WTC11 (cell line): ENCODE measurements around the gene RNF208. TPM values are rescaled to one million over a fixed set of nuclear protein-coding genes. Genes with fewer than 3 reads are reported as not detected.
A peak's percentile ranks its signal among the peaks of the same experiment; 100 is the strongest.

Source experiments
- ATAC-seq: fragments of 200-7000 bp; cut with Tn5 transposase; 2 replicates; pipeline ENCODE4 v1.10.0; 2021; ENCODE audit warnings: mild to moderate bottlenecking, moderate library complexity
- CTCF ChIA-PET: fragments of 300-600 bp; sonication (Branson Sonifier 250); formaldehyde crosslinking; loops from one replicate; lab custom pipeline; 2021; ENCODE audit warnings: antibody characterized with exemption; lab: Charles Lee
- POLR2A ChIA-PET: fragments of 350-600 bp; sonication (Branson Sonifier 250); formaldehyde crosslinking; loops from one replicate; lab custom pipeline; 2021; ENCODE audit warnings: antibody characterized with exemption; lab: Charles Lee
- DNase-seq: peaks from one replicate; pipeline ENCODE4 v3.0.0; 2021; ENCODE audit warnings: low spot score
- H3K27ac Mint-ChIP-seq: 2 replicates; pipeline ENCODE4 v1.8.0; 2021; ENCODE audit warnings: mixed read lengths
- H3K27me3 Mint-ChIP-seq: 2 replicates; pipeline ENCODE4 v1.8.0; 2021; ENCODE audit warnings: low read depth, mild to moderate bottlenecking, moderate library complexity, mixed read lengths
- H3K36me3 Mint-ChIP-seq: 2 replicates; pipeline ENCODE4 v1.8.0; 2021; ENCODE audit warnings: mixed read lengths
- H3K4me1 Mint-ChIP-seq: 2 replicates; pipeline ENCODE4 v1.8.0; 2022; ENCODE audit warnings: mixed read lengths
- H3K4me3 Mint-ChIP-seq: 2 replicates; pipeline ENCODE4 v1.8.0; 2021; ENCODE audit warnings: mild to moderate bottlenecking, moderate library complexity, mixed read lengths
- H3K9me3 Mint-ChIP-seq: 2 replicates; pipeline ENCODE4 v1.8.0; 2021; ENCODE audit warnings: mixed read lengths
- EMX1 ChIP-seq: fragments of 250-450 bp; sonication (Bioruptor Pico); IDR thresholded peaks from 2 replicates; pipeline ENCODE4 v1.8.0; 2021; ENCODE audit warnings: mild to moderate bottlenecking
- FOXK1 ChIP-seq: sonication (generic); formaldehyde crosslinking; IDR thresholded peaks from 2 replicates; pipeline ENCODE4 v1.8.0; 2022; ENCODE audit warnings: mild to moderate bottlenecking, moderate library complexity, missing genetic modification reagents
- GABPB1 ChIP-seq: sonication (generic); formaldehyde crosslinking; IDR thresholded peaks from 2 replicates; pipeline ENCODE4 v1.8.1; 2023; ENCODE audit warnings: mild to moderate bottlenecking, missing genetic modification reagents
- GRHL2 ChIP-seq: fragments of 250-450 bp; sonication (Bioruptor Pico); IDR thresholded peaks from 2 replicates; pipeline ENCODE4 v1.8.0; 2022; ENCODE audit warnings: mild to moderate bottlenecking, moderate library complexity; ENCODE audit not compliant: insufficient replicate concordance, severe bottlenecking
- GTF2I ChIP-seq: fragments of 250-450 bp; sonication (Bioruptor Pico); conservative IDR thresholded peaks from 2 replicates; pipeline ENCODE4 v1.4.0; 2021; ENCODE audit warnings: mild to moderate bottlenecking
- IRF2 ChIP-seq: sonication (generic); formaldehyde crosslinking; IDR thresholded peaks from 2 replicates; pipeline ENCODE4 v1.8.0; 2022; ENCODE audit warnings: low read depth, missing genetic modification reagents, borderline replicate concordance
- KAT7 ChIP-seq: sonication (generic); formaldehyde crosslinking; IDR thresholded peaks from 2 replicates; pipeline ENCODE4 v1.8.1; 2023; ENCODE audit warnings: missing genetic modification reagents, mild to moderate bottlenecking, borderline replicate concordance
- MXD4 ChIP-seq: fragments of 250-450 bp; sonication (Bioruptor Pico); IDR thresholded peaks from 2 replicates; pipeline ENCODE4 v1.8.0; 2021; ENCODE audit warnings: mild to moderate bottlenecking, moderate library complexity, borderline replicate concordance
- MYBL2 ChIP-seq: sonication (generic); formaldehyde crosslinking; IDR thresholded peaks from 2 replicates; pipeline ENCODE4 v1.8.1; 2023; ENCODE audit warnings: mild to moderate bottlenecking, moderate library complexity, missing genetic modification reagents
- OVOL2 ChIP-seq: fragments of 250-450 bp; sonication (Bioruptor Pico); IDR thresholded peaks from 2 replicates; pipeline ENCODE4 v1.9.0; 2021; ENCODE audit warnings: mild to moderate bottlenecking, borderline replicate concordance
- SP1 ChIP-seq: sonication (generic); formaldehyde crosslinking; conservative IDR thresholded peaks from 2 replicates; pipeline ENCODE4 v1.8.1; 2022; ENCODE audit warnings: missing genetic modification reagents
- TEAD1 ChIP-seq: sonication (generic); formaldehyde crosslinking; IDR thresholded peaks from 2 replicates; pipeline ENCODE4 v1.8.0; 2022; ENCODE audit warnings: mild to moderate bottlenecking, missing genetic modification reagents
- ZBTB21 ChIP-seq: sonication (generic); formaldehyde crosslinking; IDR thresholded peaks from 2 replicates; pipeline ENCODE4 v1.8.1; 2023; ENCODE audit warnings: mild to moderate bottlenecking, missing genetic modification reagents, borderline replicate concordance
- ZNF416 ChIP-seq: fragments of 250-450 bp; sonication (Bioruptor Pico); IDR thresholded peaks from 2 replicates; pipeline ENCODE4 v1.9.0; 2021; ENCODE audit warnings: mild to moderate bottlenecking, inconsistent platforms
- ZNF671 ChIP-seq: fragments of 250-450 bp; sonication (Bioruptor Pico); IDR thresholded peaks from 2 replicates; pipeline ENCODE4 v1.8.0; 2021; ENCODE audit warnings: mild to moderate bottlenecking
- total RNA-seq: library from RNA; stranded (reverse); gene quantifications from 3 replicates; pipeline ENCODE4 v1.2.3, GENCODE V29; 2021
- TF ChIP-seq, protein P1 (sequence below): fragments of 250-450 bp; sonication (Bioruptor Pico); IDR thresholded peaks from 2 replicates; pipeline ENCODE4 v1.9.0; 2021; ENCODE audit warnings: mild to moderate bottlenecking
- TF ChIP-seq, protein P2 (sequence below): fragments of 250-450 bp; sonication (Bioruptor Pico); IDR thresholded peaks from 2 replicates; pipeline ENCODE4 v1.9.0; 2021; ENCODE audit warnings: moderate library complexity, mild to moderate bottlenecking, inconsistent platforms, borderline replicate concordance
- TF ChIP-seq, protein P3 (sequence below): sonication (generic); formaldehyde crosslinking; IDR thresholded peaks from 2 replicates; pipeline ENCODE4 v1.8.1; 2022; ENCODE audit warnings: mild to moderate bottlenecking, missing genetic modification reagents, moderate library complexity, borderline replicate concordance
- TF ChIP-seq, protein P4 (sequence below): sonication (generic); formaldehyde crosslinking; IDR thresholded peaks from 2 replicates; pipeline ENCODE4 v1.8.0; 2023; ENCODE audit warnings: missing genetic modification reagents
- TF ChIP-seq, protein P5 (sequence below): fragments of 250-450 bp; sonication (Bioruptor Pico); IDR thresholded peaks from 2 replicates; pipeline ENCODE4 v2.1.2; 2022; ENCODE audit warnings: mild to moderate bottlenecking, moderate library complexity
- TF ChIP-seq, protein P6 (sequence below): sonication (generic); formaldehyde crosslinking; IDR thresholded peaks from 2 replicates; pipeline ENCODE4 v1.8.1; 2023; ENCODE audit warnings: mild to moderate bottlenecking, missing genetic modification reagents, moderate library complexity
- TF ChIP-seq, protein P7 (sequence below): sonication (generic); formaldehyde crosslinking; IDR thresholded peaks from 2 replicates; pipeline ENCODE4 v1.8.0; 2022; ENCODE audit warnings: missing genetic modification reagents
- TF ChIP-seq, protein P8 (sequence below): sonication (generic); formaldehyde crosslinking; IDR thresholded peaks from 2 replicates; pipeline ENCODE4 v1.8.1; 2022; ENCODE audit warnings: low read depth, missing genetic modification reagents, borderline replicate concordance

The RNF208 gene
- total RNA-seq, 1 experiment from 2014 or later, result 14.8 TPM

DNA sequence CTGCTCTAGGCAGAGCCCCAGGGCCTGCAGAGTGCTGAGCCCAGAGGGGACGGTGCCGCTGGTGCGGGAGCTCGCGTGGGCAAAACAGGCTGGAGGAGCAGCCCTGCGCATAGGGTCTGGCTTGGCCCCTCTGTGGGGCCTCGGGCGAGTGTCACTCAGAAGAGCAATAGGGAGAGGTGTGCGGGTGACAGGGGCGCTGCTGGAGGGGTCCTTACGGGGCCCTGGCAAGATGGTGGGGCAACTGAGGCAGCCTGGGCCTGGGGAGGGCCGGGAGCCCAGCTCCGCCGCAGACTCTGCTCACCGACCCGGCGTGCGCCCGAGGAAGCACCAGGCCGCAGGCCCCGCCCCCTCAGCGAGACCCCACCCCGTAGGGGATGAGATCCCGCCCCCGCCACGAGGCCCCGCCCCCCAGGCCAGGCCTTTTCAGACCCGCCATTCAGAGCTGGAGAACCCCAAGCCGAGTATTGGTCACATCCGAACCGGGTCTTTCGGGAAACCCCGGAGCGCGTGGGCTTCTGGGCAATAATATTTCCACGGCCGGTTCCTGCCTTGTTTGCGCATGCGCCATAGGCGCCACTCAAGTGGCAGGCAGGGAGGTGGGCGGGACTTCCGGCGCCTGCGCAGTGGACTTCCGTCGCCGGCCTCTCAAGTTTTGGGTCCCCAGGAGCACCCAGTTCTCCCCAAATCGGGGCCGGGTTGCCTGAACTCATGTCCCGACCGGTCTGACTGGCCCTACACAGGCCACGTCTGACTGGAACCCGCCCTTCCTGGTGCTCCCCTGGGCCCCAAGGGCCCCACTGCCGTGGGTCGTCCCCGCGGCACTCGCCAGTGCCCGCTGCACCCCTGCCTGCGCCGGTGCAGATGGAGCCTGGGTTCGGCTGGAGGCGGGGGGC lies 1.3 kb upstream of the RNF208 start:
- ATAC-seq (peak; percentile 73), DNase-seq (peak; percentile 97)
- POLR2A ChIA-PET, result interaction anchor here (0.7 to 2.8 kb wide), 8 partner anchors 12 to 194 kb away, joined by 3 to 12 read pairs (median 4); partner anchors contain the start of genes MAN1B1 and TPRN
- Mint-ChIP-seq H3K27me3 (no peaks in the 10 kb centered on the region), H3K4me1 (peaks cover 3% of the 10 kb centered on the region), H3K27ac (no peak overlapping the region), H3K4me3 (peak overlapping the region; percentile 77), H3K36me3 (no peaks in the 10 kb centered on the region), H3K9me3 (no peaks in the 10 kb centered on the region)
- CTCF ChIA-PET, result interaction anchor here (0.6 to 8.9 kb wide), 35 partner anchors 10 to 459 kb away, joined by 3 to 143 read pairs (median 5); partner anchors contain the start of genes EXD3, GRIN1, NOXA1 and NPDC1
- TF ChIP-seq MYBL2 (no peak), ZNF416 (no peak), ZBTB21 (CRISPR knock-in tag) (peak; percentile 42; the same call in 1 of the 2 replicates), GTF2I (CRISPR knock-in tag) (no peak), GRHL2 (CRISPR knock-in tag) (no peak), IRF2 (CRISPR knock-in tag) (no peak), OVOL2 (CRISPR knock-in tag) (no peak), FOXK1 (CRISPR knock-in tag) (0 out of 2 replicates have a peak, but pooled peaks have one; percentile 14), ZNF671 (CRISPR knock-in tag) (no peak), MXD4 (CRISPR knock-in tag) (no peak), GABPB1 (CRISPR knock-in tag) (no peak; the same call in 1 of the 2 replicates), TEAD1 (CRISPR knock-in tag) (no peak), EMX1 (CRISPR knock-in tag) (no peak), KAT7 (CRISPR knock-in tag) (no peak), SP1 (peak; percentile 76; the same call in 1 of the 2 replicates)
- TF ChIP-seq, protein P1, sequence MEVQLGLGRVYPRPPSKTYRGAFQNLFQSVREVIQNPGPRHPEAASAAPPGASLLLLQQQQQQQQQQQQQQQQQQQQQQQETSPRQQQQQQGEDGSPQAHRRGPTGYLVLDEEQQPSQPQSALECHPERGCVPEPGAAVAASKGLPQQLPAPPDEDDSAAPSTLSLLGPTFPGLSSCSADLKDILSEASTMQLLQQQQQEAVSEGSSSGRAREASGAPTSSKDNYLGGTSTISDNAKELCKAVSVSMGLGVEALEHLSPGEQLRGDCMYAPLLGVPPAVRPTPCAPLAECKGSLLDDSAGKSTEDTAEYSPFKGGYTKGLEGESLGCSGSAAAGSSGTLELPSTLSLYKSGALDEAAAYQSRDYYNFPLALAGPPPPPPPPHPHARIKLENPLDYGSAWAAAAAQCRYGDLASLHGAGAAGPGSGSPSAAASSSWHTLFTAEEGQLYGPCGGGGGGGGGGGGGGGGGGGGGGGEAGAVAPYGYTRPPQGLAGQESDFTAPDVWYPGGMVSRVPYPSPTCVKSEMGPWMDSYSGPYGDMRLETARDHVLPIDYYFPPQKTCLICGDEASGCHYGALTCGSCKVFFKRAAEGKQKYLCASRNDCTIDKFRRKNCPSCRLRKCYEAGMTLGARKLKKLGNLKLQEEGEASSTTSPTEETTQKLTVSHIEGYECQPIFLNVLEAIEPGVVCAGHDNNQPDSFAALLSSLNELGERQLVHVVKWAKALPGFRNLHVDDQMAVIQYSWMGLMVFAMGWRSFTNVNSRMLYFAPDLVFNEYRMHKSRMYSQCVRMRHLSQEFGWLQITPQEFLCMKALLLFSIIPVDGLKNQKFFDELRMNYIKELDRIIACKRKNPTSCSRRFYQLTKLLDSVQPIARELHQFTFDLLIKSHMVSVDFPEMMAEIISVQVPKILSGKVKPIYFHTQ, result no peak
- TF ChIP-seq, protein P2, sequence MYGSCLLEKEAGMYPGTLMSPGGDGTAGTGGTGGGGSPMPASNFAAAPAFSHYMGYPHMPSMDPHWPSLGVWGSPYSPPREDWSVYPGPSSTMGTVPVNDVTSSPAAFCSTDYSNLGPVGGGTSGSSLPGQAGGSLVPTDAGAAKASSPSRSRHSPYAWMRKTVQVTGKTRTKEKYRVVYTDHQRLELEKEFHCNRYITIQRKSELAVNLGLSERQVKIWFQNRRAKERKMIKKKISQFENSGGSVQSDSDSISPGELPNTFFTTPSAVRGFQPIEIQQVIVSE (CRISPR knock-in tag), result no peak
- TF ChIP-seq, protein P3, sequence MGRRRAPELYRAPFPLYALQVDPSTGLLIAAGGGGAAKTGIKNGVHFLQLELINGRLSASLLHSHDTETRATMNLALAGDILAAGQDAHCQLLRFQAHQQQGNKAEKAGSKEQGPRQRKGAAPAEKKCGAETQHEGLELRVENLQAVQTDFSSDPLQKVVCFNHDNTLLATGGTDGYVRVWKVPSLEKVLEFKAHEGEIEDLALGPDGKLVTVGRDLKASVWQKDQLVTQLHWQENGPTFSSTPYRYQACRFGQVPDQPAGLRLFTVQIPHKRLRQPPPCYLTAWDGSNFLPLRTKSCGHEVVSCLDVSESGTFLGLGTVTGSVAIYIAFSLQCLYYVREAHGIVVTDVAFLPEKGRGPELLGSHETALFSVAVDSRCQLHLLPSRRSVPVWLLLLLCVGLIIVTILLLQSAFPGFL (CRISPR knock-in tag), result no peak
- TF ChIP-seq, protein P4, sequence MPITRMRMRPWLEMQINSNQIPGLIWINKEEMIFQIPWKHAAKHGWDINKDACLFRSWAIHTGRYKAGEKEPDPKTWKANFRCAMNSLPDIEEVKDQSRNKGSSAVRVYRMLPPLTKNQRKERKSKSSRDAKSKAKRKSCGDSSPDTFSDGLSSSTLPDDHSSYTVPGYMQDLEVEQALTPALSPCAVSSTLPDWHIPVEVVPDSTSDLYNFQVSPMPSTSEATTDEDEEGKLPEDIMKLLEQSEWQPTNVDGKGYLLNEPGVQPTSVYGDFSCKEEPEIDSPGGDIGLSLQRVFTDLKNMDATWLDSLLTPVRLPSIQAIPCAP (CRISPR knock-in tag), result no peak
- TF ChIP-seq, protein P5, sequence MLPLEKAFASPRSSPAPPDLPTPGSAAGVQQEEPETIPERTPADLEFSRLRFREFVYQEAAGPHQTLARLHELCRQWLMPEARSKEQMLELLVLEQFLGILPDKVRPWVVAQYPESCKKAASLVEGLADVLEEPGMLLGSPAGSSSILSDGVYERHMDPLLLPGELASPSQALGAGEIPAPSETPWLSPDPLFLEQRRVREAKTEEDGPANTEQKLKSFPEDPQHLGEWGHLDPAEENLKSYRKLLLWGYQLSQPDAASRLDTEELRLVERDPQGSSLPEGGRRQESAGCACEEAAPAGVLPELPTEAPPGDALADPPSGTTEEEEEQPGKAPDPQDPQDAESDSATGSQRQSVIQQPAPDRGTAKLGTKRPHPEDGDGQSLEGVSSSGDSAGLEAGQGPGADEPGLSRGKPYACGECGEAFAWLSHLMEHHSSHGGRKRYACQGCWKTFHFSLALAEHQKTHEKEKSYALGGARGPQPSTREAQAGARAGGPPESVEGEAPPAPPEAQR (CRISPR knock-in tag), result no peak
- TF ChIP-seq, protein P6, sequence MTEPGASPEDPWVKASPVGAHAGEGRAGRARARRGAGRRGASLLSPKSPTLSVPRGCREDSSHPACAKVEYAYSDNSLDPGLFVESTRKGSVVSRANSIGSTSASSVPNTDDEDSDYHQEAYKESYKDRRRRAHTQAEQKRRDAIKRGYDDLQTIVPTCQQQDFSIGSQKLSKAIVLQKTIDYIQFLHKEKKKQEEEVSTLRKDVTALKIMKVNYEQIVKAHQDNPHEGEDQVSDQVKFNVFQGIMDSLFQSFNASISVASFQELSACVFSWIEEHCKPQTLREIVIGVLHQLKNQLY (CRISPR knock-in tag), result no peak
- TF ChIP-seq, protein P7, sequence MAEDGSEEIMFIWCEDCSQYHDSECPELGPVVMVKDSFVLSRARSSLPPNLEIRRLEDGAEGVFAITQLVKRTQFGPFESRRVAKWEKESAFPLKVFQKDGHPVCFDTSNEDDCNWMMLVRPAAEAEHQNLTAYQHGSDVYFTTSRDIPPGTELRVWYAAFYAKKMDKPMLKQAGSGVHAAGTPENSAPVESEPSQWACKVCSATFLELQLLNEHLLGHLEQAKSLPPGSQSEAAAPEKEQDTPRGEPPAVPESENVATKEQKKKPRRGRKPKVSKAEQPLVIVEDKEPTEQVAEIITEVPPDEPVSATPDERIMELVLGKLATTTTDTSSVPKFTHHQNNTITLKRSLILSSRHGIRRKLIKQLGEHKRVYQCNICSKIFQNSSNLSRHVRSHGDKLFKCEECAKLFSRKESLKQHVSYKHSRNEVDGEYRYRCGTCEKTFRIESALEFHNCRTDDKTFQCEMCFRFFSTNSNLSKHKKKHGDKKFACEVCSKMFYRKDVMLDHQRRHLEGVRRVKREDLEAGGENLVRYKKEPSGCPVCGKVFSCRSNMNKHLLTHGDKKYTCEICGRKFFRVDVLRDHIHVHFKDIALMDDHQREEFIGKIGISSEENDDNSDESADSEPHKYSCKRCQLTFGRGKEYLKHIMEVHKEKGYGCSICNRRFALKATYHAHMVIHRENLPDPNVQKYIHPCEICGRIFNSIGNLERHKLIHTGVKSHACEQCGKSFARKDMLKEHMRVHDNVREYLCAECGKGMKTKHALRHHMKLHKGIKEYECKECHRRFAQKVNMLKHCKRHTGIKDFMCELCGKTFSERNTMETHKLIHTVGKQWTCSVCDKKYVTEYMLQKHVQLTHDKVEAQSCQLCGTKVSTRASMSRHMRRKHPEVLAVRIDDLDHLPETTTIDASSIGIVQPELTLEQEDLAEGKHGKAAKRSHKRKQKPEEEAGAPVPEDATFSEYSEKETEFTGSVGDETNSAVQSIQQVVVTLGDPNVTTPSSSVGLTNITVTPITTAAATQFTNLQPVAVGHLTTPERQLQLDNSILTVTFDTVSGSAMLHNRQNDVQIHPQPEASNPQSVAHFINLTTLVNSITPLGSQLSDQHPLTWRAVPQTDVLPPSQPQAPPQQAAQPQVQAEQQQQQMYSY (CRISPR knock-in tag), result peak; percentile 97
- TF ChIP-seq, protein P8, sequence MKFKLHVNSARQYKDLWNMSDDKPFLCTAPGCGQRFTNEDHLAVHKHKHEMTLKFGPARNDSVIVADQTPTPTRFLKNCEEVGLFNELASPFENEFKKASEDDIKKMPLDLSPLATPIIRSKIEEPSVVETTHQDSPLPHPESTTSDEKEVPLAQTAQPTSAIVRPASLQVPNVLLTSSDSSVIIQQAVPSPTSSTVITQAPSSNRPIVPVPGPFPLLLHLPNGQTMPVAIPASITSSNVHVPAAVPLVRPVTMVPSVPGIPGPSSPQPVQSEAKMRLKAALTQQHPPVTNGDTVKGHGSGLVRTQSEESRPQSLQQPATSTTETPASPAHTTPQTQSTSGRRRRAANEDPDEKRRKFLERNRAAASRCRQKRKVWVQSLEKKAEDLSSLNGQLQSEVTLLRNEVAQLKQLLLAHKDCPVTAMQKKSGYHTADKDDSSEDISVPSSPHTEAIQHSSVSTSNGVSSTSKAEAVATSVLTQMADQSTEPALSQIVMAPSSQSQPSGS (CRISPR knock-in tag), result no peak
